Keratinocyte (primary cell): ENCODE measurements around the gene CLK4. TPM values are rescaled to one million over a fixed set of nuclear protein-coding genes. Genes with fewer than 3 reads are reported as not detected.

Experiments
- DNase-seq: peaks from one replicate; pipeline ENCODE4 v3.0.0-alpha.2; 2011; ENCODE audit warnings: low read depth, missing footprints, low spot score
- FAIRE-seq: peaks from 2 replicates; lab custom pipeline; 2011; peaks lifted over from hg19 to GRCh38; lab: Jason Lieb, UNC
- H2AFZ ChIP-seq: 2 replicates; pipeline ENCODE4 v1.6.0; 2012; ENCODE audit warnings: low read length, control low read depth, inconsistent platforms; ENCODE audit not compliant: control insufficient read depth
- H3K27ac ChIP-seq: 2 replicates; pipeline ENCODE4 v1.5.1; 2011; ENCODE audit warnings: low read length; ENCODE audit not compliant: control insufficient read depth, insufficient read depth
- H3K27me3 ChIP-seq: 3 replicates; pipeline ENCODE4 v1.6.0; 2011; ENCODE audit warnings: low read length; ENCODE audit not compliant: control insufficient read depth, insufficient read depth; ENCODE audit errors: extremely low read depth
- H3K36me3 ChIP-seq, 2 experiments: 2 replicates in 1 of 2; 3 replicates in 1 of 2; pipeline ENCODE4 v1.5.1; 2011; ENCODE audit warnings: low read length in 2 of 2, mild to moderate bottlenecking in 1 of 2; ENCODE audit not compliant: control insufficient read depth in 2 of 2, insufficient read depth in 2 of 2; ENCODE audit errors: extremely low read depth in 1 of 2
- H3K4me1 ChIP-seq: 3 replicates; pipeline ENCODE4 v1.5.1; 2011; ENCODE audit warnings: low read length; ENCODE audit not compliant: control insufficient read depth, insufficient read depth; ENCODE audit errors: extremely low read depth
- H3K4me2 ChIP-seq: 3 replicates; pipeline ENCODE4 v1.6.0; 2011; ENCODE audit warnings: low read depth, low read length; ENCODE audit not compliant: control insufficient read depth, insufficient read depth; ENCODE audit errors: extremely low read depth
- H3K4me3 ChIP-seq, 3 experiments: fragments of 200-600 bp in 1 of 3; sonication (generic) in 1 of 3; 2 replicates in 2 of 3; 3 replicates in 1 of 3; pipeline ENCODE4 v1.5.1; 2011 to 2016; ENCODE audit warnings: low read length in 3 of 3, mild to moderate bottlenecking in 3 of 3, control low read depth in 2 of 3, inconsistent platforms in 1 of 3, low read depth in 1 of 3, mixed read lengths in 1 of 3, mixed run types in 1 of 3, moderate library complexity in 1 of 3; ENCODE audit not compliant: control insufficient read depth in 2 of 3, insufficient read depth in 2 of 3; ENCODE audit errors: extremely low read depth in 1 of 3
- H3K79me2 ChIP-seq: 2 replicates; pipeline ENCODE4 v1.6.0; 2012; ENCODE audit warnings: low read length; ENCODE audit not compliant: control insufficient read depth, insufficient read depth
- H3K9ac ChIP-seq: 3 replicates; pipeline ENCODE4 v1.6.0; 2011; ENCODE audit warnings: low read length; ENCODE audit not compliant: control insufficient read depth, insufficient read depth; ENCODE audit errors: extremely low read depth
- H3K9me1 ChIP-seq: 3 replicates; pipeline ENCODE4 v1.6.0; 2011; ENCODE audit warnings: low read length; ENCODE audit not compliant: control insufficient read depth, insufficient read depth; ENCODE audit errors: extremely low read depth
- H3K9me3 ChIP-seq: 2 replicates; pipeline ENCODE4 v1.5.1; 2012; ENCODE audit warnings: low read depth, low read length; ENCODE audit not compliant: control insufficient read depth
- H4K20me1 ChIP-seq: 3 replicates; pipeline ENCODE4 v1.6.0; 2011; ENCODE audit warnings: low read length; ENCODE audit not compliant: control insufficient read depth, insufficient read depth; ENCODE audit errors: extremely low read depth
- CTCF ChIP-seq, 3 experiments: IDR thresholded peaks in 1 of 3; conservative IDR thresholded peaks in 1 of 3; optimal IDR thresholded peaks in 1 of 3; 2 replicates in 2 of 3; 3 replicates in 1 of 3; pipeline versions ENCODE3 to v1.5.1; 2011; ENCODE audit warnings: low read length in 3 of 3, mild to moderate bottlenecking in 3 of 3, moderate library complexity in 2 of 3, control low read depth in 1 of 3, inconsistent platforms in 1 of 3; ENCODE audit not compliant: insufficient read depth in 2 of 3; ENCODE audit errors: extremely low read depth in 1 of 3
- EZH2 ChIP-seq: IDR thresholded peaks from one replicate; pipeline ENCODE4 v1.6.1; 2012; ENCODE audit warnings: inconsistent platforms, mild to moderate bottlenecking, low read length, moderate library complexity
- dilution Hi-C: fragments of 300-500 bp; cut with MboI; formaldehyde crosslinking; loops from one replicate; pipeline ENCODE4 v1.7.0; 2020; ENCODE audit warnings: low sequenced_read_pairs; ENCODE audit not compliant: extremely low pct_ligation_motif_present
- polyA plus RNA-seq, 5 experiments: library from polyadenylated mRNA; depleted of rRNA in 3 of 5; stranded (reverse) in 3 of 5; stranded (forward) in 1 of 5; unstranded in 1 of 5; fragments of >200 nt; gene quantifications; 1 replicate in 1 of 5; 2 replicates in 3 of 5; 3 replicates in 1 of 5; pipeline versions ENCODE4 v1.2.1 to v1.2.3, GENCODE V29; 2011 to 2012; ENCODE audit warnings: missing spikeins in 2 of 5, low read depth in 1 of 5, low replicate concordance in 1 of 5

Gene CLK4
- polyA plus RNA-seq, 1 donor (not counting 4 experiments of a cell fraction or from before 2014, with no cell fraction given) = 17.3 TPM

- no peaks in the 10 kb centered on the region for H3K9me1 ChIP-seq
- TF ChIP-seq EZH2 = no peak
- TF ChIP-seq CTCF (optimal IDR thresholded peaks at IDR 0.05 in 1 of 3, IDR thresholded peaks at IDR 0.05 in 1 of 3, conservative IDR thresholded peaks at IDR 0.05 in 1 of 3; ENCODE audit: extremely low read depth in 1 of 3, insufficient read depth in 2 of 3, low read length in 3 of 3) = no peak
- no peak overlapping the region for H3K4me3 ChIP-seq
- no peaks in the 10 kb centered on the region for H3K9me3 ChIP-seq
- dilution Hi-C loops = no loop called here
- H3K27ac ChIP-seq = no peak overlapping the region
- no peaks in the 10 kb centered on the region for H3K27me3 ChIP-seq
- H4K20me1 ChIP-seq = no peaks in the 10 kb centered on the region
- H3K9ac ChIP-seq = no peak overlapping the region
- H3K79me2 ChIP-seq = no peaks in the 10 kb centered on the region
- no peaks in the 10 kb centered on the region for H3K4me1 ChIP-seq
- FAIRE-seq (no peak), DNase-seq (no peak)
- H2AFZ ChIP-seq = no peak overlapping the region
- H3K4me2 ChIP-seq = no peak overlapping the region
- H3K36me3 ChIP-seq = no peaks in the 10 kb centered on the region
Measured at GRCh38 chr5:178667688-178668087, 40.8 kb upstream of the CLK4 start.

- FAIRE-seq (no peak), DNase-seq (no peak)
- Histone ChIP-seq H3K4me1 (no peaks in the 10 kb centered on the region), H3K4me3 (no peak overlapping the region), H3K9me1 (no peaks in the 10 kb centered on the region), H3K36me3 (no peaks in the 10 kb centered on the region), H3K9me3 (peaks cover 1% of the 10 kb centered on the region), H3K27ac (no peak overlapping the region), H3K4me2 (no peak overlapping the region), H2AFZ (no peak overlapping the region), H3K9ac (no peak overlapping the region), H3K27me3 (no peaks in the 10 kb centered on the region), H3K79me2 (no peaks in the 10 kb centered on the region), H4K20me1 (no peaks in the 10 kb centered on the region)
- dilution Hi-C loops = no loop called here
- TF ChIP-seq CTCF (optimal IDR thresholded peaks at IDR 0.05 in 1 of 3, IDR thresholded peaks at IDR 0.05 in 1 of 3, conservative IDR thresholded peaks at IDR 0.05 in 1 of 3; ENCODE audit: extremely low read depth in 1 of 3, insufficient read depth in 2 of 3, low read length in 3 of 3) = no peak
- no peak for TF ChIP-seq EZH2
Measured at GRCh38 chr5:178667101-178667500, 40.3 kb upstream of the CLK4 start.
